NCI-H2196 (cell line): ENCODE data around the gene GJC1.
"Not testable (repeated sequence)": the region's sequence is repeated elsewhere in the genome, so short reads cannot be mapped to it uniquely, and the experiment has no call there.

ENCODE experiments used
- DNase-seq: peaks from one replicate; lab custom pipeline; 2025; ENCODE audit not compliant: unreplicated experiment; lab: John Stamatoyannopoulos, UW

The GJC1 gene

GRCh38 chr17:44846206-44846605 lies 16.1 kb upstream of the GJC1 start:
- no peak for DNase-seq

- no peak for DNase-seq
Observed at GRCh38 chr17:44844390-44844830, 14.3 kb upstream of the GJC1 start.

GRCh38 chr17:44842748-44843147 lies 12.7 kb upstream of the GJC1 start:
- DNase-seq = no peak

- no peak for DNase-seq
Observed at GRCh38 chr17:44840936-44841335, 10.8 kb upstream of the GJC1 start.

- DNase-seq = no peak
Observed at GRCh38 chr17:44840274-44840673, 10.2 kb upstream of the GJC1 start.

- no peak for DNase-seq
Observed at GRCh38 chr17:44837196-44837595, 7.1 kb upstream of the GJC1 start.

- no peak for DNase-seq
Observed at GRCh38 chr17:44832805-44833204, 2.7 kb upstream of the GJC1 start.

GRCh38 chr17:44831371-44831770 lies 1.3 kb upstream of the GJC1 start:
- DNase-seq = no peak

GRCh38 chr17:44830359-44831288 lies 537 bp upstream of the GJC1 start:
- DNase-seq = peak; percentile 28

GRCh38 chr17:44828919-44829522 lies 1.1 kb downstream of the GJC1 start:
- no peak for DNase-seq

- DNase-seq = no peak
Observed at GRCh38 chr17:44827863-44828262, 2.2 kb downstream of the GJC1 start.

- no peak for DNase-seq
Observed at GRCh38 chr17:44826123-44826790, 3.8 kb downstream of the GJC1 start.

- DNase-seq = not testable (repeated sequence)
Observed at GRCh38 chr17:44825236-44825635, 4.9 kb downstream of the GJC1 start.

GRCh38 chr17:44820631-44821212 lies 9.4 kb downstream of the GJC1 start:
- DNase-seq = peak; percentile 88

GRCh38 chr17:44818508-44818907 lies 11.6 kb downstream of the GJC1 start:
- DNase-seq = not testable (repeated sequence)

GRCh38 chr17:44812263-44812662 lies 17.8 kb downstream of the GJC1 start:
- no peak for DNase-seq

- DNase-seq = not testable (repeated sequence)
Observed at GRCh38 chr17:44808656-44809388, 21.3 kb downstream of the GJC1 start.

GRCh38 chr17:44808156-44808555 lies 21.9 kb downstream of the GJC1 start:
- DNase-seq = no peak

- no peak for DNase-seq
Observed at GRCh38 chr17:44807817-44808155, 22.3 kb downstream of the GJC1 start.

- DNase-seq = no peak
Observed at GRCh38 chr17:44807093-44807816, 22.8 kb downstream of the GJC1 start.
